NK-92 (cell line): ENCODE results near the gene BCORL1.

Experiments
- DNase-seq: peaks from one replicate; lab custom pipeline; 2025; ENCODE audit not compliant: unreplicated experiment; lab: John Stamatoyannopoulos, UW

Gene BCORL1

GRCh38 chrX:130013661-130014060 is 31.2 kb downstream of the BCORL1 start:
- no peak for DNase-seq

- no peak for DNase-seq
Measured at GRCh38 chrX:130014356-130014755, 31.9 kb downstream of the BCORL1 start.

GRCh38 chrX:130014770-130015169 is 32.3 kb downstream of the BCORL1 start:
- no peak for DNase-seq

GRCh38 chrX:130015181-130015580 is 32.7 kb downstream of the BCORL1 start:
- no peak for DNase-seq

GRCh38 chrX:130018143-130018542 is 35.7 kb downstream of the BCORL1 start:
- DNase-seq, result no peak

GRCh38 chrX:130020661-130021324 is 38.4 kb downstream of the BCORL1 start:
- DNase-seq, result no peak

- DNase-seq, result no peak
Measured at GRCh38 chrX:130024127-130024526, 41.7 kb downstream of the BCORL1 start.

- DNase-seq, result no peak
Measured at GRCh38 chrX:130025256-130025655, 42.8 kb downstream of the BCORL1 start.

- no peak for DNase-seq
Measured at GRCh38 chrX:130027569-130027968, 45.1 kb downstream of the BCORL1 start.

- DNase-seq, result no peak
Measured at GRCh38 chrX:130028196-130028595, 45.8 kb downstream of the BCORL1 start.

GRCh38 chrX:130030826-130031225 is 48.4 kb downstream of the BCORL1 start:
- DNase-seq, result no peak

GRCh38 chrX:130032552-130032951 is 50.1 kb downstream of the BCORL1 start:
- DNase-seq, result no peak

- DNase-seq, result no peak
Measured at GRCh38 chrX:130034178-130034577, 51.7 kb downstream of the BCORL1 start.

- DNase-seq, result no peak
Measured at GRCh38 chrX:130039847-130040246, 57.4 kb downstream of the BCORL1 start.

GRCh38 chrX:130047416-130047815 is 65.0 kb downstream of the BCORL1 start:
- no peak for DNase-seq

GRCh38 chrX:130048686-130049222 is 66.3 kb downstream of the BCORL1 start:
- no peak for DNase-seq

GRCh38 chrX:130049821-130050220 is 67.4 kb downstream of the BCORL1 start:
- DNase-seq, result no peak

GRCh38 chrX:130051176-130051845 is 68.9 kb downstream of the BCORL1 start:
- no peak for DNase-seq

- no peak for DNase-seq
Measured at GRCh38 chrX:130053236-130053635, 70.8 kb downstream of the BCORL1 start.

GRCh38 chrX:130055103-130055502 is 72.7 kb downstream of the BCORL1 start:
- DNase-seq, result no peak

- DNase-seq, result no peak
Measured at GRCh38 chrX:130055899-130056298, 73.5 kb downstream of the BCORL1 start.

- no peak for DNase-seq
Measured at GRCh38 chrX:130057209-130057608, 74.8 kb downstream of the BCORL1 start.

GRCh38 chrX:130058652-130059051 is 76.2 kb downstream of the BCORL1 start:
- DNase-seq, result no peak
